H1 (cell line): ENCODE data around the gene PJVK. TPM values are rescaled to one million over a fixed set of nuclear protein-coding genes. Genes with fewer than 3 reads are reported as not detected.

Source experiments
- CTCF ChIA-PET: fragments of 300-600 bp; sonication (Branson Sonifier 250); formaldehyde crosslinking; loops from one replicate; lab custom pipeline; 2021; ENCODE audit not compliant: partially characterized antibody; lab: Charles Lee
- POLR2A ChIA-PET: fragments of 300-600 bp; sonication (Branson Sonifier 250); formaldehyde crosslinking; loops from one replicate; lab custom pipeline; 2021; ENCODE audit warnings: inconsistent platforms; ENCODE audit not compliant: partially characterized antibody; lab: Charles Lee
- DNase-seq, 2 experiments: peaks; one replicate each; pipeline versions ENCODE4 v3.0.0 to v3.0.0-alpha.2; 2010 to 2022; ENCODE audit warnings: low spot score in 2 of 2, low read depth in 1 of 2, mixed read lengths in 1 of 2
- FAIRE-seq: peaks from 2 replicates; lab custom pipeline; 2011; peaks lifted over from hg19 to GRCh38; lab: Jason Lieb, UNC
- H2AFZ ChIP-seq: 2 replicates; pipeline ENCODE4 v1.8.1; 2012; ENCODE audit warnings: low read length, inconsistent platforms
- H2AK5ac ChIP-seq: 2 replicates; pipeline ENCODE4 v1.6.1; 2013; ENCODE audit warnings: low read depth, low read length
- H2BK120ac ChIP-seq: replicated peaks from 2 replicates; pipeline ENCODE3; 2013; ENCODE audit warnings: low read depth, low read length, inconsistent platforms
- H2BK12ac ChIP-seq: 2 replicates; pipeline ENCODE4 v1.6.1; 2013; ENCODE audit warnings: low read depth, low read length
- H2BK15ac ChIP-seq: 2 replicates; pipeline ENCODE4 v1.6.1; 2013; ENCODE audit warnings: low read length
- H2BK20ac ChIP-seq: 2 replicates; pipeline ENCODE4 v1.6.1; 2013; ENCODE audit warnings: low read length
- H2BK5ac ChIP-seq: 2 replicates; pipeline ENCODE4 v1.6.1; 2013; ENCODE audit warnings: low read depth, low read length
- H3K14ac ChIP-seq: 2 replicates; pipeline ENCODE4 v1.6.1; 2013; ENCODE audit warnings: inconsistent platforms; ENCODE audit not compliant: insufficient read length
- H3K18ac ChIP-seq: 2 replicates; pipeline ENCODE4 v1.6.1; 2013; ENCODE audit warnings: low read length; ENCODE audit errors: extremely low read depth
- H3K23ac ChIP-seq: 2 replicates; pipeline ENCODE4 v1.6.1; 2013; ENCODE audit warnings: inconsistent platforms; ENCODE audit not compliant: insufficient read length
- H3K23me2 ChIP-seq: 2 replicates; pipeline ENCODE4 v1.6.1; 2013; ENCODE audit warnings: low read depth, low read length
- H3K27ac ChIP-seq: 2 replicates; pipeline ENCODE4 v1.6.1; 2011; ENCODE audit warnings: low read depth, low read length, inconsistent platforms
- H3K27me3 ChIP-seq, 4 experiments: replicated peaks in 1 of 4; 1 replicate in 1 of 4; 2 replicates in 3 of 4; pipeline versions ENCODE4 v1.6.1 to v1.8.1; 2011 to 2013; ENCODE audit warnings: low read length in 3 of 4, mild to moderate bottlenecking in 3 of 4, inconsistent platforms in 2 of 4, mixed read lengths in 2 of 4, moderate library complexity in 1 of 4; ENCODE audit not compliant: control insufficient read depth in 3 of 4, insufficient read depth in 3 of 4; ENCODE audit errors: extremely low read depth in 1 of 4
- H3K36me3 ChIP-seq, 4 experiments: 2 replicates each; pipeline versions ENCODE4 v1.6.1 to v1.8.1; 2011 to 2013; ENCODE audit warnings: mild to moderate bottlenecking in 4 of 4, low read length in 3 of 4, moderate library complexity in 2 of 4, control low read depth in 1 of 4, inconsistent platforms in 1 of 4; ENCODE audit not compliant: insufficient read depth in 4 of 4, control insufficient read depth in 2 of 4
- H3K4ac ChIP-seq: replicated peaks from 2 replicates; pipeline ENCODE3; 2013; ENCODE audit warnings: low read length, low read depth, mixed read lengths, inconsistent platforms; ENCODE audit not compliant: insufficient read length
- H3K4me1 ChIP-seq, 4 experiments: replicated peaks in 1 of 4; 1 replicate in 1 of 4; 2 replicates in 3 of 4; pipeline versions ENCODE4 v1.6.1 to v1.8.1; 2011 to 2013; ENCODE audit warnings: low read length in 3 of 4, inconsistent platforms in 2 of 4, mixed read lengths in 1 of 4; ENCODE audit not compliant: insufficient read depth in 4 of 4, control insufficient read depth in 3 of 4
- H3K4me2 ChIP-seq, 2 experiments: 2 replicates each; pipeline versions ENCODE4 v1.6.1 to v1.8.1; 2011 to 2013; ENCODE audit warnings: low read depth in 2 of 2, low read length in 2 of 2, control low read depth in 1 of 2, inconsistent platforms in 1 of 2, mild to moderate bottlenecking in 1 of 2; ENCODE audit not compliant: insufficient read depth in 1 of 2
- H3K4me3 ChIP-seq, 4 experiments: fragments of 200-600, 300-600 bp in 1 of 4; sonication (generic), shearing (Covaris generic), sonication (Bioruptor Twin) in 1 of 4; 2 replicates each; pipeline versions ENCODE4 v1.5.1 to v1.8.1; 2011 to 2016; ENCODE audit warnings: low read length in 4 of 4, low read depth in 3 of 4, control low read depth in 2 of 4, inconsistent platforms in 2 of 4, mild to moderate bottlenecking in 2 of 4, mixed read lengths in 1 of 4, moderate library complexity in 1 of 4; ENCODE audit not compliant: insufficient read depth in 2 of 4; ENCODE audit errors: extremely low read depth in 1 of 4
- H3K56ac ChIP-seq: replicated peaks from 2 replicates; pipeline ENCODE3; 2013; ENCODE audit warnings: low read depth, mild to moderate bottlenecking, mixed read lengths, low read length, inconsistent platforms; ENCODE audit not compliant: insufficient read length
- H3K79me1 ChIP-seq: 2 replicates; pipeline ENCODE4 v1.6.1; 2013; ENCODE audit warnings: low read depth, low read length, control low read depth
- H3K79me2 ChIP-seq, 2 experiments: 2 replicates each; pipeline versions ENCODE4 v1.6.1 to v1.8.1; 2012 to 2013; ENCODE audit warnings: low read length in 2 of 2, mild to moderate bottlenecking in 2 of 2, inconsistent platforms in 1 of 2; ENCODE audit not compliant: insufficient read depth in 2 of 2, control insufficient read depth in 1 of 2
- H3K9ac ChIP-seq, 4 experiments: replicated peaks in 1 of 4; 1 replicate in 1 of 4; 2 replicates in 3 of 4; pipeline versions ENCODE4 v1.6.1 to v1.8.1; 2011 to 2013; ENCODE audit warnings: low read depth in 3 of 4, low read length in 3 of 4, control low read depth in 2 of 4, mild to moderate bottlenecking in 2 of 4, moderate library complexity in 2 of 4, inconsistent platforms in 1 of 4; ENCODE audit errors: extremely low read depth in 1 of 4
- H3K9me3 ChIP-seq, 2 experiments: 2 replicates each; pipeline versions ENCODE4 v1.6.1 to v1.8.1; 2012 to 2013; ENCODE audit warnings: mild to moderate bottlenecking in 2 of 2, moderate library complexity in 2 of 2, control low read depth in 1 of 2, inconsistent platforms in 1 of 2, low read depth in 1 of 2, low read length in 1 of 2, mixed read lengths in 1 of 2; ENCODE audit not compliant: insufficient read depth in 2 of 2
- H4K20me1 ChIP-seq, 2 experiments: replicated peaks in 1 of 2; 2 replicates each; pipeline versions ENCODE3 to v1.8.1; 2011 to 2013; ENCODE audit warnings: inconsistent platforms in 2 of 2, low read length in 2 of 2, mild to moderate bottlenecking in 1 of 2; ENCODE audit not compliant: insufficient read depth in 2 of 2, control insufficient read depth in 1 of 2
- H4K5ac ChIP-seq: 2 replicates; pipeline ENCODE4 v1.6.1; 2013; ENCODE audit warnings: low read length, low read depth, mixed read lengths, inconsistent platforms; ENCODE audit not compliant: insufficient read length
- H4K8ac ChIP-seq: 2 replicates; pipeline ENCODE4 v1.8.0; 2013; ENCODE audit warnings: mild to moderate bottlenecking, moderate library complexity, low read length, inconsistent platforms; ENCODE audit not compliant: insufficient read depth; ENCODE audit errors: extremely low read depth
- H4K91ac ChIP-seq: replicated peaks from 2 replicates; pipeline ENCODE3; 2013; ENCODE audit warnings: low read length, mixed read lengths, inconsistent platforms; ENCODE audit not compliant: insufficient read length
- BCL11A ChIP-seq, 2 experiments: IDR thresholded peaks; one replicate each; pipeline ENCODE4 v1.6.1; 2011; ENCODE audit warnings: low read depth in 2 of 2, low read length in 2 of 2, mild to moderate bottlenecking in 2 of 2
- BRCA1 ChIP-seq: IDR thresholded peaks from 2 replicates; pipeline ENCODE4 v1.6.1; 2012; ENCODE audit warnings: low read depth, low read length, improper control_type of control experiment
- CHD1 ChIP-seq: IDR thresholded peaks from 2 replicates; pipeline ENCODE4 v1.6.1; 2012; ENCODE audit warnings: low read depth, low read length, improper control_type of control experiment
- CHD2 ChIP-seq: IDR thresholded peaks from 2 replicates; pipeline ENCODE4 v1.6.1; 2012; ENCODE audit warnings: low read length, improper control_type of control experiment
- EGR1 ChIP-seq: IDR thresholded peaks from 2 replicates; pipeline ENCODE4 v1.6.1; 2011; ENCODE audit warnings: low read depth, low read length, borderline replicate concordance
- EP300 ChIP-seq, 2 experiments: IDR thresholded peaks; 1 replicate in 1 of 2; 2 replicates in 1 of 2; pipeline ENCODE4 v1.6.1; 2011 to 2012; ENCODE audit warnings: low read depth in 2 of 2, low read length in 2 of 2, mild to moderate bottlenecking in 2 of 2, borderline replicate concordance in 1 of 2, inconsistent platforms in 1 of 2, moderate library complexity in 1 of 2
- JUND ChIP-seq: IDR thresholded peaks from 2 replicates; pipeline ENCODE4 v1.6.1; 2011; ENCODE audit warnings: mild to moderate bottlenecking, improper control_type of control experiment, low read length
- KDM1A ChIP-seq: fragments of 200-600, 300-600 bp; sonication (generic); IDR thresholded peaks from 2 replicates; pipeline ENCODE4 v1.7.1; 2016; ENCODE audit warnings: mild to moderate bottlenecking, low read length, borderline replicate concordance
- POU5F1 ChIP-seq: IDR thresholded peaks from 2 replicates; pipeline ENCODE4 v1.6.1; 2011; ENCODE audit warnings: low read depth, mild to moderate bottlenecking, low read length, moderate library complexity
- RXRA ChIP-seq: IDR thresholded peaks from 2 replicates; pipeline ENCODE4 v1.6.1; 2011; ENCODE audit warnings: low read depth, mild to moderate bottlenecking, low read length, moderate library complexity; ENCODE audit not compliant: insufficient read depth
- TCF12 ChIP-seq: IDR thresholded peaks from 2 replicates; pipeline ENCODE4 v1.6.1; 2011; ENCODE audit warnings: low read depth, mild to moderate bottlenecking, low read length
- WGBS, 2 experiments: shearing (Covaris generic) in 1 of 2; methylation state at CpG; one replicate each; pipeline versions ENCODE4 v1.1.6 to v1.1.7; 2013 to 2015; ENCODE audit warnings: low lambda C conversion rate in 2 of 2, mixed read lengths in 2 of 2, inconsistent platforms in 1 of 2, low coverage in 1 of 2, missing lambda C conversion rate in 1 of 2; ENCODE audit not compliant: insufficient replicate concordance in 2 of 2, insufficient coverage in 1 of 2, insufficient read length in 1 of 2; ENCODE audit errors: extremely low coverage in 1 of 2, missing lambda C conversion rate in 1 of 2; 5-methylcytosine and 5-hydroxymethylcytosine counted together
- polyA plus RNA-seq, 7 experiments: library from polyadenylated mRNA; depleted of rRNA in 3 of 7; stranded (reverse) in 5 of 7; unstranded in 2 of 7; fragments of >200 nt in 5 of 7; fragments of 200-250 nt in 2 of 7; gene quantifications; 1 replicate in 5 of 7; 2 replicates in 1 of 7; 4 replicates in 1 of 7; pipeline versions ENCODE4 v1.2.1 to v1.2.3, GENCODE V29; 2011 to 2013; ENCODE audit warnings: missing spikeins in 2 of 7, mixed read lengths in 2 of 7
- total RNA-seq: library from RNA; stranded (reverse); fragmentation: NEBNext Ultra II Directional; extraction: Animal tissue kit (Norgen Biotek cat#: 25700); gene quantifications from 2 replicates; pipeline ENCODE4 v1.2.1, GENCODE V29; 2021

The PJVK gene
- total and polyA plus RNA-seq, 2 of the 8 experiments (the other 6 are each of a cell fraction or from before 2014, with no cell fraction given), result 2.4 to 2.8 TPM

DNA sequence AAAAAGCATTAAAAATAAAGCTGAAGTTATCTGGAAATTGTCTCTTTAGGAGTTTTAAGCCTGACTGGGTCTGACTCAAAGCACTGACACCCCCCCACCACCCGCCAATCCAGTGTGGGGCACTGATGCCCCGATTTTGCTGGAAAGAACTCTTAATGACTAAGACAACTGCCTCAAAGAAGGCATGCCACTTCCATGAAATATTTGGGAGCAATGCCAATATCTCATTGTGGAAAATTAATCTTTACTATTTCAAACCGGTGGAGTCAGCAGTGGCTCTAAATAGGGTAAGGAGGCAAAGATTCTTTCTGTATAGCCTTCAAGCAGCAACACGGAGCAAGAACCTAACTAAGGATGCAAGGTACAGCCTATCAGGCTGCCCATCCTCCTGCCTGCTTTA is 22.8 kb downstream of the PJVK start:
- Histone ChIP-seq H3K4me1 (no peaks in the 10 kb centered on the region), H2BK15ac (no peak overlapping the region), H3K9ac (no peak overlapping the region), H3K4ac (no peak overlapping the region), H2BK12ac (no peak overlapping the region), H3K9me3 (no peaks in the 10 kb centered on the region), H2AFZ (no peak overlapping the region), H3K27me3 (no peaks in the 10 kb centered on the region), H3K79me1 (no peaks in the 10 kb centered on the region; the same call in 1 of the 2 replicates), H3K79me2 (no peaks in the 10 kb centered on the region), H4K8ac (no peak overlapping the region), H4K20me1 (no peaks in the 10 kb centered on the region), H2BK120ac (no peak overlapping the region), H2AK5ac (no peak overlapping the region), H3K4me3 (no peak overlapping the region), H4K91ac (no peak overlapping the region), H3K23me2 (peaks cover 4% of the 10 kb centered on the region), H3K36me3 (no peaks in the 10 kb centered on the region), H2BK20ac (no peak overlapping the region), H3K27ac (no peak overlapping the region), H4K5ac (no peak overlapping the region), H3K56ac (no peak overlapping the region), H2BK5ac (no peak overlapping the region), H3K18ac (no peak overlapping the region), H3K23ac (no peak overlapping the region), H3K4me2 (no peak overlapping the region), H3K14ac (no peak overlapping the region)
- FAIRE-seq (no peak), DNase-seq (no peak)
- TF ChIP-seq JUND (no peak), TCF12 (no peak), BCL11A (IDR thresholded peaks at IDR 0.05; ENCODE audit: low read depth in 2 of 2, low read length in 2 of 2) (no peak), EGR1 (no peak), EP300 (IDR thresholded peaks at IDR 0.05; ENCODE audit: borderline replicate concordance in 1 of 2, low read depth in 2 of 2, low read length in 2 of 2) (no peak), BRCA1 (no peak), POU5F1 (no peak), KDM1A (no peak), RXRA (no peak), CHD1 (no peak), CHD2 (no peak)
- WGBS, 2 experiments, result 95% methylated on average over 4 of the region's 4 CpGs; no CpG with 5 or more reads in 1 of the 2 experiments
- ChIA-PET CTCF (interaction anchor here (1.0 kb wide), 1 partner anchor 19 kb away, joined by 3 read pairs; no protein-coding TSS in a partner anchor), POLR2A (interaction anchor here (0.9 kb wide), 1 partner anchor 23 kb away, joined by 4 read pairs; the partner anchor contains the start of genes PJVK and PRKRA)
